GM18870 (cell line): ENCODE data around the gene SNAP91.
A peak's percentile ranks its signal among the peaks of the same experiment; 100 is the strongest.
"Not testable (repeated sequence)": the region's sequence is repeated elsewhere in the genome, so short reads cannot be mapped to it uniquely, and the experiment has no call there.

Experiments used
- ATAC-seq: cut with Tn5 transposase; IDR thresholded peaks from one replicate; pipeline ENCODE4 v1.9.1; 2021; ENCODE audit warnings: moderate library complexity; ENCODE audit not compliant: unreplicated experiment

SNAP91 gene

GRCh38 chr6:83551748-83552147, 157.2 kb downstream of the SNAP91 start:
- not testable (repeated sequence) for ATAC-seq

GRCh38 chr6:83550482-83550881, 158.4 kb downstream of the SNAP91 start:
- ATAC-seq, result not testable (repeated sequence)

- no peak for ATAC-seq
Observed at GRCh38 chr6:83546636-83547035, 162.3 kb downstream of the SNAP91 start.

- no peak for ATAC-seq
Observed at GRCh38 chr6:83539678-83540077, 169.2 kb downstream of the SNAP91 start.

GRCh38 chr6:83536647-83537589, 172.0 kb downstream of the SNAP91 start:
- no peak for ATAC-seq

- ATAC-seq, result peak; percentile 86
Observed at GRCh38 chr6:83536034-83536646, 172.8 kb downstream of the SNAP91 start.

- ATAC-seq, result no peak
Observed at GRCh38 chr6:83518816-83519480, 190.0 kb downstream of the SNAP91 start.

GRCh38 chr6:83517500-83517899, 191.4 kb downstream of the SNAP91 start:
- ATAC-seq, result no peak

- ATAC-seq, result no peak
Observed at GRCh38 chr6:83514866-83515466, 193.9 kb downstream of the SNAP91 start.

- ATAC-seq, result no peak
Observed at GRCh38 chr6:83514466-83514865, 194.4 kb downstream of the SNAP91 start.

GRCh38 chr6:83511901-83512681, 196.8 kb downstream of the SNAP91 start, which contains the start of gene PRSS35:
TSS of gene PRSS35 (plus strand) at chr6:83512534. CDS start at chr6:83523442, 10,908 bp downstream.
- no peak for ATAC-seq

GRCh38 chr6:83511266-83511665, 197.6 kb downstream of the SNAP91 start:
- ATAC-seq, result no peak

GRCh38 chr6:83510791-83511190, 198.1 kb downstream of the SNAP91 start:
- no peak for ATAC-seq

- no peak for ATAC-seq
Observed at GRCh38 chr6:83509441-83509840, 199.5 kb downstream of the SNAP91 start.

- no peak for ATAC-seq
Observed at GRCh38 chr6:83505356-83505755, 203.5 kb downstream of the SNAP91 start.
